GM06990 (cell line): Measurements from ENCODE around the gene PTPN7.

Source experiments
- DNase-seq: peaks from one replicate; pipeline ENCODE4 v3.0.0-alpha.2; 2011; ENCODE audit not compliant: insufficient read length; ENCODE audit errors: extremely low read depth
- H3K27me3 ChIP-seq: replicated peaks from 2 replicates; pipeline ENCODE4 v1.6.0; 2011; ENCODE audit warnings: low read length; ENCODE audit not compliant: control insufficient read depth, insufficient read depth
- H3K36me3 ChIP-seq: 2 replicates; pipeline ENCODE4 v1.5.1; 2011; ENCODE audit warnings: low read length; ENCODE audit not compliant: control insufficient read depth, insufficient read depth
- H3K4me3 ChIP-seq: replicated peaks from 2 replicates; pipeline ENCODE4 v1.5.1; 2011; ENCODE audit warnings: low read depth, mild to moderate bottlenecking, control low read depth, low read length
- TF ChIP-seq, protein P1 (sequence below): IDR thresholded peaks from 2 replicates; pipeline ENCODE4 v1.5.1; 2011; ENCODE audit warnings: low read length, control low read depth, mild to moderate bottlenecking, inconsistent platforms; ENCODE audit not compliant: insufficient read depth, poor library complexity, severe bottlenecking

PTPN7 gene

DNA sequence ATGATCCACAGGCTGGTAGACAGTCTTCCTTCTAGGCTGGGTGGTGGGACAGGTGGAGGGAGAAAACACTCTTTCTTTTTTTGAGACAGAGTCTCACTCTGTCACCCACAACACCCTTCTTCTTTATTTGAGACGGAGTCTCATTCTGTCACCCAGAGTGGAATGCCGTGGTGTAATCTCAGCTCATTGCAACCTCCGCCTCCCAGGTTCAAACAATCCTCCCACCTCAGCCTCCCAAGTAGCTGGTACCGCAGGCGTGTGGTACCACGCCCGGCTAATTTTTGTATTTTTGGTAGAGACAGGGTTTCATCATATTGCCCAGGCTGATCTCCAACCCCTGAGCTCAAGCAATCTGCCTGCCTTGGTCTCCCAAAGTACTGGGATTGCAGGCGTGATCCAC lies 34.8 kb downstream of the PTPN7 start:
- TF ChIP-seq, protein P1, sequence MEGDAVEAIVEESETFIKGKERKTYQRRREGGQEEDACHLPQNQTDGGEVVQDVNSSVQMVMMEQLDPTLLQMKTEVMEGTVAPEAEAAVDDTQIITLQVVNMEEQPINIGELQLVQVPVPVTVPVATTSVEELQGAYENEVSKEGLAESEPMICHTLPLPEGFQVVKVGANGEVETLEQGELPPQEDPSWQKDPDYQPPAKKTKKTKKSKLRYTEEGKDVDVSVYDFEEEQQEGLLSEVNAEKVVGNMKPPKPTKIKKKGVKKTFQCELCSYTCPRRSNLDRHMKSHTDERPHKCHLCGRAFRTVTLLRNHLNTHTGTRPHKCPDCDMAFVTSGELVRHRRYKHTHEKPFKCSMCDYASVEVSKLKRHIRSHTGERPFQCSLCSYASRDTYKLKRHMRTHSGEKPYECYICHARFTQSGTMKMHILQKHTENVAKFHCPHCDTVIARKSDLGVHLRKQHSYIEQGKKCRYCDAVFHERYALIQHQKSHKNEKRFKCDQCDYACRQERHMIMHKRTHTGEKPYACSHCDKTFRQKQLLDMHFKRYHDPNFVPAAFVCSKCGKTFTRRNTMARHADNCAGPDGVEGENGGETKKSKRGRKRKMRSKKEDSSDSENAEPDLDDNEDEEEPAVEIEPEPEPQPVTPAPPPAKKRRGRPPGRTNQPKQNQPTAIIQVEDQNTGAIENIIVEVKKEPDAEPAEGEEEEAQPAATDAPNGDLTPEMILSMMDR, result no peak
- no peak for DNase-seq
- no peak overlapping the region for H3K4me3 ChIP-seq
- H3K27me3 ChIP-seq, result peaks cover 2% of the 10 kb centered on the region; the same call in 1 of the 2 replicates
- no peaks in the 10 kb centered on the region for H3K36me3 ChIP-seq

DNA sequence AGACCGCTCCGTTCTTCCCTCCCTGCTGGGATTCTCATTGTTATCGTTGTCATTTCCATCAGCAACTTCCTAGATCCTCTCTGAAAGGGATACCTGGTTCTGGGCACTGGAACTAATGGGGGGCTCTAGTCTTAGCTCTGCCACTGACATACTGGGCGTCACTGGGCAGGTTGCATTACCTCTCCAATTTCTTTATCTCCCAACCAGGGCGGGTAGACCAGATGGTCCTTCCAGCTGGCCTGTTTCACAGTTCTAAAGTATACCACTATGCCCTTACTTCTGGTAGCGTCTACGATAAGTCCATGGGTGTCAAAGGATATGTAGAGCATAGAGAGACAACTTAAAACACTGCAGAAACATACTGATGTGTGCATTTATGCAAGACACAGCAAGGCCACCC lies 36.3 kb downstream of the PTPN7 start:
- Histone ChIP-seq H3K4me3 (no peak overlapping the region), H3K36me3 (no peaks in the 10 kb centered on the region), H3K27me3 (peaks cover 2% of the 10 kb centered on the region; the same call in 1 of the 2 replicates)
- no peak for DNase-seq
- TF ChIP-seq, protein P1, result no peak

DNA sequence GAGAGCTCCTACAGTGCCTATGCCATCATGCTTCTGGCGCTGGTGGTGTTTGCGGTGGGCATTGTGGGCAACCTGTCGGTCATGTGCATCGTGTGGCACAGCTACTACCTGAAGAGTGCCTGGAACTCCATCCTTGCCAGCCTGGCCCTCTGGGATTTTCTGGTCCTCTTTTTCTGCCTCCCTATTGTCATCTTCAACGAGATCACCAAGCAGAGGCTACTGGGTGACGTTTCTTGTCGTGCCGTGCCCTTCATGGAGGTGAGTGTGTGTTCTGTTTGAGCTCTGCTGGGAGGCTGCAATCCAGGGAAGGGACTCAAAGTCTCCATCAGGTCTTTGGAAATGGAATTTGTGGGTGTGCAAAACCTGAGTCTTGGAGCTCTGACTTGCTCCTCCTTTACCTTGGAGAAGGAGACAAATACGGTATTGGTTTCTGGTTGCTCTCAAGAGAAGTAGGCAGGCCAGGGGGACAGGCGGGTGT lies 37.0 kb downstream of the PTPN7 start:
- Histone ChIP-seq H3K36me3 (no peaks in the 10 kb centered on the region), H3K27me3 (peaks cover 2% of the 10 kb centered on the region; the same call in 1 of the 2 replicates), H3K4me3 (no peak overlapping the region)
- TF ChIP-seq, protein P1, result no peak
- no peak for DNase-seq

DNA sequence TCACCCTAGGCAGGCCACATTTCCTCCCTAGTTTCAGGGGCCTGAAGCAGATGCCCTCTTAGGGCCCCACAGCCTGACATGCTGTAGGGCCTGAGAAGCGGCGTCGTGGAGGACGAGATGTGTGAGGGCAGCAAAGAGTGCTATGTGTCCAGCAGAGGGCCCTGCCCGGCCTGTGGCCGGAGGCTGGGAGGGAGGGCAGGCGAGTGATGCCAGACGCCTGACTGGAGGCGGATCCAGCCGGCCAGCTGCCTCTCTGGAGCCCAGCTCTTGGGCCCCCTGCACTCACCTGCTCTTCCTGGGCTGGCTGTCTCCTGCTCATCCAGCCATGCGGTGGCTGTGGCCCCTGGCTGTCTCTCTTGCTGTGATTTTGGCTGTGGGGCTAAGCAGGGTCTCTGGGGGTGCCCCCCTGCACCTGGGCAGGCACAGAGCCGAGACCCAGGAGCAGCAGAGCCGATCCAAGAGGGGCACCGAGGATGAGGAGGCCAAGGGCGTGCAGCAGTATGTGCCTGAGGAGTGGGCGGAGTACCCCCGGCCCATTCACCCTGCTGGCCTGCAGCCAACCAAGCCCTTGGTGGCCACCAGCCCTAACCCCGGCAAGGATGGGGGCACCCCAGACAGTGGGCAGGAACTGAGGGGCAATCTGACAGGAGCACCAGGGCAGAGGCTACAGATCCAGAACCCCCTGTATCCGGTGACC lies 37.6 kb downstream of the PTPN7 start, which contains the start of gene GPR37L1:
TSS of gene GPR37L1 (plus strand) at position 279 of the 697 bp plus-strand sequence. CDS start at position 326, 47 bp downstream.
- no peaks in the 10 kb centered on the region for H3K36me3 ChIP-seq
- TF ChIP-seq, protein P1, result no peak
- DNase-seq, result no peak
- no peak within 1 kb of the TSS for H3K4me3 ChIP-seq
- H3K27me3 ChIP-seq, result peaks cover 2% of the 10 kb centered on the region; the same call in 1 of the 2 replicates

DNA sequence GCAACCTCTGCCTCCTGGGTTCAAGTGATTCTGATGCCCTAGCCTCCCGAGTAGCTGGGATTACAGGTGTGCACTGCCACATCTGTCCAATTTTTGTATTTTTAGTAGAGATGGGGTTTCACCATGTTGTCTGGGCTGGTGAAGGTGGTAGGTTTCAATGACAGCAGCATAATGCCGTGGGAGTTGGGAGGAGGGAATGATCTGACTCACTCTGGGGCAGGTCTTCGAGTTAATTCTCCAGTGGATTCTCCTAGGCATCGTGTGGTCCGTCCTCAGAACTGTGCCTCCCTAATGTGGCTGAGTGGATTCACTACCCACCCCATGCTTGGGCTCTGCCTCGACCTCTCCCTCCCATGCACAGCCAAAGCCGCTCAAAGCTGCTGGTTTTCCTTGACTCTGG lies 39.4 kb downstream of the PTPN7 start:
- TF ChIP-seq, protein P1, result no peak
- DNase-seq, result no peak
- Histone ChIP-seq H3K4me3 (no peak overlapping the region), H3K27me3 (peaks cover 2% of the 10 kb centered on the region; the same call in 1 of the 2 replicates), H3K36me3 (no peaks in the 10 kb centered on the region)
